Upper lobe of right lung (tissue), 1 donor: ENCODE measurements around the gene SLC25A21. TPM values are rescaled to one million over a fixed set of nuclear protein-coding genes. Genes with fewer than 3 reads are reported as not detected.
"Not testable (repeated sequence)": the region's sequence is repeated elsewhere in the genome, so short reads cannot be mapped to it uniquely, and the experiment has no call there.

Experiments
- ATAC-seq: fragments of 200-7000 bp; cut with Tn5 transposase; one replicate; pipeline ENCODE4 v1.9.1; 2020; ENCODE audit warnings: mild to moderate bottlenecking, moderate library complexity
- DNase-seq: peaks from one replicate; pipeline ENCODE4 v3.0.0-alpha.2; 2020
- H3K27ac ChIP-seq: fragments of 200-600 bp; one replicate; pipeline ENCODE4 v1.8.0; 2022
- H3K27me3 ChIP-seq: fragments of 200-600 bp; one replicate; pipeline ENCODE4 v1.8.0; 2022; ENCODE audit warnings: mild to moderate bottlenecking
- H3K36me3 ChIP-seq: fragments of 200-600 bp; one replicate; pipeline ENCODE4 v1.8.0; 2022
- H3K4me1 ChIP-seq: fragments of 200-600 bp; one replicate; pipeline ENCODE4 v1.8.0; 2022
- H3K4me3 ChIP-seq: fragments of 200-600 bp; one replicate; pipeline ENCODE4 v1.8.0; 2022; ENCODE audit warnings: mild to moderate bottlenecking
- H3K9me3 ChIP-seq: fragments of 200-600 bp; one replicate; pipeline ENCODE4 v1.8.0; 2022
- CTCF ChIP-seq: fragments of 200-600 bp; IDR thresholded peaks from one replicate; pipeline ENCODE4 v1.8.0; 2022; ENCODE audit warnings: antibody characterized with exemption
- intact Hi-C: fragments of 100-400 bp; cut with DNase I; formaldehyde crosslinking; loops from one replicate; pipeline ENCODE4 v1.11.0; 2022
- total RNA-seq: library from RNA; stranded (reverse); fragmentation: NEBNext Ultra II Directional; extraction: Animal tissue kit (Norgen Biotek cat#: 25700); gene quantifications from one replicate; pipeline ENCODE4 v1.2.1, GENCODE V29; 2021
- donor health status: DM: no; HTN: yes; CAD: no; lungs with severe emphysema.

The SLC25A21 gene
- total RNA-seq, 1 donor from 2014 or later = 0.35 TPM

- DNase-seq = peak; percentile 93
- TF ChIP-seq CTCF = peak; percentile 40
- no peaks in the 10 kb centered on the region for H3K4me1 ChIP-seq
- peak; percentile 99 for ATAC-seq
- intact Hi-C loops = no loop called here
- H3K36me3 ChIP-seq = no peaks in the 10 kb centered on the region
- peak within 1 kb of the TSS; percentile 59 for H3K4me3 ChIP-seq
- H3K27me3 ChIP-seq = no peaks in the 10 kb centered on the region
- H3K9me3 ChIP-seq = no peaks in the 10 kb centered on the region
- peak within 1 kb of the TSS; percentile 90 for H3K27ac ChIP-seq
These were observed 25.2 kb upstream of the SLC25A21 start, which contains the start of gene MIPOL1 for GRCh38 chr14:37197421-37198272. Gene MIPOL1, plus strand, starts transcription at chr14:37197937. Its CDS starts 49,952 bp downstream, at chr14:37247889.

- TF ChIP-seq CTCF = no peak
- H3K9me3 ChIP-seq = no peaks in the 10 kb centered on the region
- H3K27ac ChIP-seq = peak overlapping the region; percentile 90
- peak overlapping the region; percentile 59 for H3K4me3 ChIP-seq
- H3K4me1 ChIP-seq = no peaks in the 10 kb centered on the region
- intact Hi-C loops = no loop called here
- DNase-seq = no peak
- no peaks in the 10 kb centered on the region for H3K27me3 ChIP-seq
- ATAC-seq = no peak
- H3K36me3 ChIP-seq = no peaks in the 10 kb centered on the region
These were observed 24.4 kb upstream of the SLC25A21 start for GRCh38 chr14:37196604-37197420.

GRCh38 chr14:37195327-37195726 lies 22.9 kb upstream of the SLC25A21 start:
- no peaks in the 10 kb centered on the region for H3K9me3 ChIP-seq
- H3K27ac ChIP-seq = no peak overlapping the region
- intact Hi-C loops = no loop called here
- H3K36me3 ChIP-seq = no peaks in the 10 kb centered on the region
- H3K27me3 ChIP-seq = no peaks in the 10 kb centered on the region
- ATAC-seq = no peak
- no peak for DNase-seq
- no peaks in the 10 kb centered on the region for H3K4me1 ChIP-seq
- no peak overlapping the region for H3K4me3 ChIP-seq
- no peak for TF ChIP-seq CTCF

- no peak overlapping the region for H3K27ac ChIP-seq
- no peak for ATAC-seq
- no peak for DNase-seq
- intact Hi-C loops = no loop called here
- no peaks in the 10 kb centered on the region for H3K27me3 ChIP-seq
- no peaks in the 10 kb centered on the region for H3K36me3 ChIP-seq
- no peak for TF ChIP-seq CTCF
- H3K4me3 ChIP-seq = no peak overlapping the region
- H3K4me1 ChIP-seq = no peaks in the 10 kb centered on the region
- no peaks in the 10 kb centered on the region for H3K9me3 ChIP-seq
These were observed 22.3 kb upstream of the SLC25A21 start for GRCh38 chr14:37194698-37195097.

GRCh38 chr14:37189733-37190132 lies 17.3 kb upstream of the SLC25A21 start:
- H3K9me3 ChIP-seq, H3K4me1 ChIP-seq, DNase-seq, H3K27me3 ChIP-seq, H3K36me3 ChIP-seq, intact Hi-C loops, H3K27ac ChIP-seq, ATAC-seq, H3K4me3 ChIP-seq: not testable (repeated sequence)

GRCh38 chr14:37187840-37188577 lies 15.6 kb upstream of the SLC25A21 start:
- H3K4me3 ChIP-seq, DNase-seq, H3K36me3 ChIP-seq, intact Hi-C loops, H3K27me3 ChIP-seq, H3K27ac ChIP-seq, H3K9me3 ChIP-seq, ATAC-seq, H3K4me1 ChIP-seq: not testable (repeated sequence)
